HG03175 (cell line): ENCODE results near the gene AGBL5.
"Not testable (repeated sequence)": the region's sequence is repeated elsewhere in the genome, so short reads cannot be mapped to it uniquely, and the experiment has no call there.

Source experiments
- ATAC-seq: cut with Tn5 transposase; IDR thresholded peaks from one replicate; pipeline ENCODE4 v1.9.1; 2021; ENCODE audit warnings: mild to moderate bottlenecking, moderate library complexity; ENCODE audit not compliant: unreplicated experiment

AGBL5 gene

GRCh38 chr2:27115519-27115918 lies 64.1 kb downstream of the AGBL5 start:
- no peak for ATAC-seq

GRCh38 chr2:27117995-27118524 lies 66.6 kb downstream of the AGBL5 start:
- no peak for ATAC-seq

DNA sequence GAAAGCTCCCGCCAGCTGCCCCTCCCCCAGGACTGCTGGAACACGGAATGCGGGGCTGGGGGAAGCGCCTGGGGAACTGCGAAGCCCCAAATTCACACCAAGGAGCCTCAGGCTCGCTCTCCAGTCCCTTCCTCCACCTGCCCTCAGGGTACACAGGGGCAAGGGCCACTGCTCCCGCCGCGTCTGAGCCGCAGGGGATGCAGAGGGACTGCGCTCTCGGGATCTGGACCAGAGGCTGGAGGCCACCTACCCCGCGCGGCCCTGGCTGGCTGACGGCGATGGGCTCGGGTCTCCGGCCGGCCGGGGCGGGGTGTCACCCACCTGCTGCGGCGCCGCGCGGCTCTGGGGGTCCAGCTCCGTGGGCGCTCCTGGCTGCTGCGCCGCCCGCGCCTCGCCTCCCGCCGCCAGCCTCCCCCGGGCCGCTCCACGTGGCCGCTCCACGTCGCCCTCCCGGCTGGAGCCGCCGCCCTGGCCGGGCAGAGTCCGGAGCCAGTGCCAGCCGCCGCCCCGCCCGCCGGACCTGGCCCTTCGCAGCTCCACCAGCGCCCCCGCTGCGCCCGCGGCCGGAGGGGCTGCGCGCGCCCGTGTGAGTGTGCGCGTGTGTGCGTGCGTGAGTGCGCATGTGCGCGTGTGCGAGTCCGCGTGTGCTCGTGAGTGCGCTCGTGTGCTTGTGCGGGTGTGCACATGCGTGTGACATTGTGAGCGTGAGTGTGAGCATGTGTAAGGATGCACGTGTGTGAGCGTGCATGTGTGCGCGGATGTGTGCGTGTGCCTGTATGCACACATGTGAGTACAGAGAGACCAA lies 67.3 kb downstream of the AGBL5 start, which contains the start of gene CGREF1:
Gene CGREF1, minus strand, starts transcription at position 604 of the 805 bp plus-strand sequence. CDS start 14,762 bp downstream, outside the sequence.
- ATAC-seq: no peak

GRCh38 chr2:27119330-27119670 lies 67.8 kb downstream of the AGBL5 start:
- not testable (repeated sequence) for ATAC-seq
